Measurements from ENCODE around the gene RSRC1. TPM values are rescaled to one million over a fixed set of nuclear protein-coding genes. Genes with fewer than 3 reads are reported as not detected.
"Not testable (repeated sequence)": the region's sequence is repeated elsewhere in the genome, so short reads cannot be mapped to it uniquely, and the experiment has no call there.

Gene RSRC1
- total RNA-seq, 1 donor from 2014 or later = 39.9 TPM

DNA sequence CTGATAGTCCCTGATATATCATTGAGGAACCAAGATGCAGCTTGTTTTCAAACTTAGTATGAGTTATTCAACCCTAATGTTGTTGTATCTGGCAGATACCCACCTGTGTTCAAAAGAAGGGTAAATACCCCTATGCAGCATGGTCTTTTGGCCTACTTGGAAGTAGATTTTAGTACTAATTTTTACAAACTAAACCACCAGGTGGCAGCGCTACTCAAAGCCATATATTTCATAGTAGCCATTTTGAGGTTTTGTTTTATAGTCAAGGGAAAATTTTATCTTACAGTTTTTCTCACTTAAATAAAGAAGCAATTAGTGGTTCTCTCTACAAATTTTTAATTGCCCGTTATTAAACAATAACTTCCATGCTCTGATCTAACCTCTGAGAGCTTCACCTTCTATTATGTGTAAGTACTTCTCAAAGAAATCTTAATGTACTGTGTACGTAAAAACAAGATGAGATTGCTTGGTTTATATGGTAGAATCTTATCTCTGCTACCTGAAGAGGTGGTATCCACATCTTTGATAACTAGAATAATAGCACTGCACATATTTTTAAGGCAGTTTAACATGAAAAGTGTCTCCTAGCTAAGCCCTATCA, 429.6 kb downstream of the RSRC1 start:
- intact Hi-C loops (cut with micrococcal nuclease) = loop anchor here (1.0 kb wide), 1 partner anchor 252 kb away; no protein-coding TSS in a partner anchor

DNA sequence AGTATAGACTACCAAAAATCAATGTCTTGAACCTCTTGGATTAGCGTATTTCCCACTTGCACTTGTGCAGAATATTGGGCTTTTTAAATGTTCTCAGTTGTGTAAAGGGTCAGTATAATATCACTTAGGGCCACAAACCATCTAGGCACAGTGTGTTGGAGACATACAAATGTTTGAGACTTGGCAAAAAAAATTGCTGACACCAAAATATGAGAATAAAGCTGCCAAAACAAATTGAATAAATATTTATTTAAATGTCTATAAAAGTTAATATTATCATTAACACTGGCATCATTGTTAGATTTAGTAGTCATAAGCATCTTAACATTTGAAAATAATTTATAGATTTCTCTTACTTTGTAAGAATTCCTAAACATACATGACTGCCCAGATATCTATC, 430.2 kb downstream of the RSRC1 start:
- Mint-ChIP-seq H3K27ac (no peak overlapping the region), H3K27me3 (no peaks in the 10 kb centered on the region), H3K9me3 (no peaks in the 10 kb centered on the region), H3K4me3 (no peak overlapping the region), H3K36me3 (ENCODE audit: low read depth) (peaks cover 21% of the 10 kb centered on the region), H3K4me1 (no peaks in the 10 kb centered on the region)
- POLR2A ChIA-PET = no interaction called here
- CTCF ChIA-PET = no interaction called here
- ATAC-seq (ENCODE audit: low read depth) (no peak), DNase-seq (no peak)
- intact Hi-C loops (cut with micrococcal nuclease) = no loop called here
- TF ChIP-seq, protein P1, sequence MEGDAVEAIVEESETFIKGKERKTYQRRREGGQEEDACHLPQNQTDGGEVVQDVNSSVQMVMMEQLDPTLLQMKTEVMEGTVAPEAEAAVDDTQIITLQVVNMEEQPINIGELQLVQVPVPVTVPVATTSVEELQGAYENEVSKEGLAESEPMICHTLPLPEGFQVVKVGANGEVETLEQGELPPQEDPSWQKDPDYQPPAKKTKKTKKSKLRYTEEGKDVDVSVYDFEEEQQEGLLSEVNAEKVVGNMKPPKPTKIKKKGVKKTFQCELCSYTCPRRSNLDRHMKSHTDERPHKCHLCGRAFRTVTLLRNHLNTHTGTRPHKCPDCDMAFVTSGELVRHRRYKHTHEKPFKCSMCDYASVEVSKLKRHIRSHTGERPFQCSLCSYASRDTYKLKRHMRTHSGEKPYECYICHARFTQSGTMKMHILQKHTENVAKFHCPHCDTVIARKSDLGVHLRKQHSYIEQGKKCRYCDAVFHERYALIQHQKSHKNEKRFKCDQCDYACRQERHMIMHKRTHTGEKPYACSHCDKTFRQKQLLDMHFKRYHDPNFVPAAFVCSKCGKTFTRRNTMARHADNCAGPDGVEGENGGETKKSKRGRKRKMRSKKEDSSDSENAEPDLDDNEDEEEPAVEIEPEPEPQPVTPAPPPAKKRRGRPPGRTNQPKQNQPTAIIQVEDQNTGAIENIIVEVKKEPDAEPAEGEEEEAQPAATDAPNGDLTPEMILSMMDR (IDR thresholded peaks at IDR 0.05) = no peak

More for the DNA sequence above, 429.6 kb downstream of the RSRC1 start:
- DNase-seq = no peak
- TF ChIP-seq, protein P1 (IDR thresholded peaks at IDR 0.05) = peak; percentile 50
- ATAC-seq (ENCODE audit: low read depth) = no peak
- no peaks in the 10 kb centered on the region for H3K27me3 Mint-ChIP-seq
- ChIA-PET POLR2A (no interaction called here), CTCF (interaction anchor here (1.3 kb wide), 1 partner anchor 24 kb away, joined by 4 read pairs; no protein-coding TSS in a partner anchor)
- no peaks in the 10 kb centered on the region for H3K9me3 Mint-ChIP-seq
- peaks cover 17% of the 10 kb centered on the region for H3K36me3 Mint-ChIP-seq (ENCODE audit: low read depth)
- no peak overlapping the region for H3K4me3 Mint-ChIP-seq
- no peaks in the 10 kb centered on the region for H3K4me1 Mint-ChIP-seq
- no peak overlapping the region for H3K27ac Mint-ChIP-seq

DNA sequence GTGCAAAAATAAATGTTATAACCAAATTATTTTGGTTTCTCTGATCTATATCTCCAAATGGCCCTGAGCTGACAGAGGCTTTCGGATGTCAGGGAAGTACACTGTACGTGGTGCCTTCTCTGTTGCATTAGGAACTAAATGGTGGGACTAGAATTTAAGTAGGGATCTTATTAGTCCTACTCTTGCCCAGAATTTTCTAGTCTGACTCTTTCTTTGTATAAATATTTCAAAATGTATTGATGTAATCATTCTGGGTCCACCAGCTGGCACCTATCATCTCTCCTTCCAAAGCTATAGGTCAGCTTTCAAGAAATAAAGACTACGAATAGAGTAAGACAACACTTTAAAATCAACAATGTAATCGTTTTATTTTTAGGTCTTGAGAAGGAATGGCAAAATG, 438.8 kb downstream of the RSRC1 start:
- CTCF ChIA-PET = no interaction called here
- TF ChIP-seq, protein P1 (IDR thresholded peaks at IDR 0.05) = no peak
- peaks cover 36% of the 10 kb centered on the region for H3K36me3 Mint-ChIP-seq (ENCODE audit: low read depth)
- no peaks in the 10 kb centered on the region for H3K4me1 Mint-ChIP-seq
- no peak for ATAC-seq (ENCODE audit: low read depth)
- H3K27me3 Mint-ChIP-seq = no peaks in the 10 kb centered on the region
- peaks cover 8% of the 10 kb centered on the region for H3K9me3 Mint-ChIP-seq
- DNase-seq = no peak
- no peak overlapping the region for H3K27ac Mint-ChIP-seq
- POLR2A ChIA-PET = no interaction called here
- intact Hi-C loops (cut with micrococcal nuclease) = no loop called here
- H3K4me3 Mint-ChIP-seq = no peak overlapping the region

DNA sequence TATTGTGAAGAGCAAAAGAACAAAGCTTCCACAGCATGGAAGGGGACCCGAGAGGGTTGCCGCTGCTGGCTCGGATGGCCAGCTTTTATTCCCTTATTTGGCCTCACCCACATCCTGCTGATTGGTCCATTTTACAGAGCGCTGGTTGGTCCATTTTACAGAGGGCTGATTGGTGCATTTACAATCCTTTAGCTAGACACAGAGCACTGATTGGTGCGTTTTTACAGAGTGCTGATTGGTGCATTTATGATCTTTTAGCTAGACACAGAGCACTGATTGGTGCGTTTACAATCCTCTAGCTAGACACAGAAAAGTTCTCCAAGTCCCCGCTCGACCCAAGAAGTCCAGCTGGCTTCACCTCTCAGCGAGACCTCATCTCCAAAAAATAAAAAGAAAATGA, 440.0 kb downstream of the RSRC1 start:
- H3K4me3 Mint-ChIP-seq; H3K9me3 Mint-ChIP-seq; intact Hi-C loops (cut with micrococcal nuclease); H3K27ac Mint-ChIP-seq; POLR2A ChIA-PET; ATAC-seq (ENCODE audit: low read depth); H3K27me3 Mint-ChIP-seq; CTCF ChIA-PET; H3K4me1 Mint-ChIP-seq; DNase-seq: not testable (repeated sequence)
- peaks cover 28% of the 10 kb centered on the region for H3K36me3 Mint-ChIP-seq (ENCODE audit: low read depth)

DNA sequence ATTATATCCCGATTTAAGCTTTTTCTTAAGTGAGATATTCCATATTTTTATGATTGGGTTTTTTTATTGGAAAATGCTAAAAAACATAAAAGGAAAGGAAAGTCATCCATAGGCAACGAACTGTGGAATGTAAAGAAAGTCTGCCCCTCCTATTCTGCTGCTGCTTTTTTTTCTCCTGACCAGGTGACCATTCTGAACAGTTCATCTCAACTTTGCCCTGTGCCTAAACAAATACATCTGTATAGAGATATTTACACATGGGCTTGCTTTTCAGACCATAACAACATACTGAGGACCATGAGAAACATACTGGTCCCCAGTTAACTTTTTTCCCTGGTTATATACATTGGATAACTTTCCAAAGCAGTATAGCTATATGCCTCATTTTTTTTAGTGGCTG, 442.2 kb downstream of the RSRC1 start:
- Mint-ChIP-seq H3K27me3 (peaks cover 4% of the 10 kb centered on the region), H3K4me3 (no peak overlapping the region), H3K4me1 (no peaks in the 10 kb centered on the region), H3K27ac (no peak overlapping the region), H3K36me3 (ENCODE audit: low read depth) (peaks cover 13% of the 10 kb centered on the region), H3K9me3 (peaks cover 8% of the 10 kb centered on the region)
- DNase-seq = no peak
- POLR2A ChIA-PET = no interaction called here
- ATAC-seq (ENCODE audit: low read depth) = no peak
- intact Hi-C loops (cut with micrococcal nuclease) = no loop called here
- TF ChIP-seq, protein P1 (IDR thresholded peaks at IDR 0.05) = no peak
- CTCF ChIA-PET = no interaction called here

DNA sequence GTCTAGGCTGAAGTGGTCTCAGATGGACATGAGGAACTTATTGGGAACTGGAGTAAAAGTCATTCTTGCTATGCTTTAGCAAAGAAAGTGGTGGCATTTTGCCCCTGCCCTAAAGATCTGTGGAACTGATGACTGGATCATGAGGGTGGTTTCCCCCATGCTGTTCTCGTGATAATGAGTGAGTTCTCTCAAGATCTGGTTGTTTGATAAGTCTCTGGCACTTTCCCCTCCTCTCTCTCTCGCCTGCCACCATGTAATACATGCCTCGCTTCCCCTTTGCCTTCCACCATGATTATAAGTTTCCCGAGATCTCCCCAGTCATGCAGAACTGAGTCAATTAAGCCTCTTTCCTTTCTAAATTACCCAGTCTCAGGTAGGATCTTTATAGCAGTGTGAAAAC, 449.6 kb downstream of the RSRC1 start:
- POLR2A ChIA-PET = no interaction called here
- no peak overlapping the region for H3K4me3 Mint-ChIP-seq
- TF ChIP-seq, protein P1 (IDR thresholded peaks at IDR 0.05) = no peak
- ATAC-seq (ENCODE audit: low read depth) (no peak), DNase-seq (no peak)
- no peaks in the 10 kb centered on the region for H3K36me3 Mint-ChIP-seq (ENCODE audit: low read depth)
- no peak overlapping the region for H3K27ac Mint-ChIP-seq
- no peaks in the 10 kb centered on the region for H3K9me3 Mint-ChIP-seq
- CTCF ChIA-PET = no interaction called here
- H3K27me3 Mint-ChIP-seq = peaks cover 6% of the 10 kb centered on the region
- intact Hi-C loops (cut with micrococcal nuclease) = no loop called here
- H3K4me1 Mint-ChIP-seq = no peaks in the 10 kb centered on the region

All from activated B cell treated with CpG ODN at 0.5 μM for 24 hours (primary cell).